ENCODE results near the gene CUL7. TPM values are rescaled to one million over a fixed set of nuclear protein-coding genes. Genes with fewer than 3 reads are reported as not detected.

The CUL7 gene
- total RNA-seq, 2 donors from 2014 or later: 10.0 to 14.8 TPM

DNA sequence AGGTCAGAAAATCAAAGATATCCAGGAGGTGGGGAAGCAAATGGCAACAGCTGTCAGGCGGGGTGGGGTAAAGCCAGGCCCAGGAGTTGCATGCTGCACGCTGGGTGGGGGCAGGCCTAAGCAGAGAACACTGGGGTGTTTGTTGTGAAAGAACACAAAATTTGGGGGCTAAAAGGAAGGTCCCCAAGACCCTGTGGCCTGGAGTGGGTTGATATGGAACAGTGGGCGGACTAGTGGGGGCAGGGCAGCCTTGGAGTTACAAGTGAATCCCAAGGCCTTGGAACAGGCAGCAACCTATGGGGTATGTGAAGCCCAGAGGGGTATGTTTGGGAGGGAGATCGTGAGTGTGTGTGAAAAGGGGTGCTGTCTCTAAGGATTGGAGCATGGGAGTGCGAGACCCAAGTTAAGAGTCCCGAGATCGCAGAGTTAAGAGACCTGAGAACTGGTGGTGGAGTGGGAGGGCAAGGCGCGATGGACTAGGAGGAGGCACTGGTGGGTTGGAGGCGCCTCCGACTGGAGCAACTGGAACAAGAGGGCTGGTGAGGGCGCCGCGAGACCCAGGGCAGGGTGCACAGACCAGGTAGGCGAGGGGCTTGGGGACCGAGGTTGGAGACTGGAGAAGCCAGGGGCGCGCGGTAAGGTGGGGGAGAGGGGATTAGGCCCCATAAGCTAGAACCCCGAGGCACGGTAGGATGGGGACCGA lies 658 bp downstream of the CUL7 start:
- TF ChIP-seq, protein P1, sequence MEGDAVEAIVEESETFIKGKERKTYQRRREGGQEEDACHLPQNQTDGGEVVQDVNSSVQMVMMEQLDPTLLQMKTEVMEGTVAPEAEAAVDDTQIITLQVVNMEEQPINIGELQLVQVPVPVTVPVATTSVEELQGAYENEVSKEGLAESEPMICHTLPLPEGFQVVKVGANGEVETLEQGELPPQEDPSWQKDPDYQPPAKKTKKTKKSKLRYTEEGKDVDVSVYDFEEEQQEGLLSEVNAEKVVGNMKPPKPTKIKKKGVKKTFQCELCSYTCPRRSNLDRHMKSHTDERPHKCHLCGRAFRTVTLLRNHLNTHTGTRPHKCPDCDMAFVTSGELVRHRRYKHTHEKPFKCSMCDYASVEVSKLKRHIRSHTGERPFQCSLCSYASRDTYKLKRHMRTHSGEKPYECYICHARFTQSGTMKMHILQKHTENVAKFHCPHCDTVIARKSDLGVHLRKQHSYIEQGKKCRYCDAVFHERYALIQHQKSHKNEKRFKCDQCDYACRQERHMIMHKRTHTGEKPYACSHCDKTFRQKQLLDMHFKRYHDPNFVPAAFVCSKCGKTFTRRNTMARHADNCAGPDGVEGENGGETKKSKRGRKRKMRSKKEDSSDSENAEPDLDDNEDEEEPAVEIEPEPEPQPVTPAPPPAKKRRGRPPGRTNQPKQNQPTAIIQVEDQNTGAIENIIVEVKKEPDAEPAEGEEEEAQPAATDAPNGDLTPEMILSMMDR (IDR thresholded peaks at IDR 0.05): no peak
- Histone ChIP-seq H3K27me3 (replicated peaks; ENCODE audit: insufficient read depth) (no peaks in the 10 kb centered on the region), H3K36me3 (peaks cover 9% of the 10 kb centered on the region), H3K4me1 (ENCODE audit: control insufficient read depth in 1 of 2, low read depth in 2 of 2) (peaks cover 5 to 28% of the 10 kb centered on the region in 2 donors), H3K27ac (peak overlapping the region; percentile 81 to 89), H3K4me3 (peak overlapping the region; percentile 77), H3K9me3 (no peaks in the 10 kb centered on the region)
- DNase-seq (ENCODE audit: low spot score) (no peak), ATAC-seq (ENCODE audit: insufficient number of reproducible peaks, low FRiP score, low read depth) (no peak)

DNA sequence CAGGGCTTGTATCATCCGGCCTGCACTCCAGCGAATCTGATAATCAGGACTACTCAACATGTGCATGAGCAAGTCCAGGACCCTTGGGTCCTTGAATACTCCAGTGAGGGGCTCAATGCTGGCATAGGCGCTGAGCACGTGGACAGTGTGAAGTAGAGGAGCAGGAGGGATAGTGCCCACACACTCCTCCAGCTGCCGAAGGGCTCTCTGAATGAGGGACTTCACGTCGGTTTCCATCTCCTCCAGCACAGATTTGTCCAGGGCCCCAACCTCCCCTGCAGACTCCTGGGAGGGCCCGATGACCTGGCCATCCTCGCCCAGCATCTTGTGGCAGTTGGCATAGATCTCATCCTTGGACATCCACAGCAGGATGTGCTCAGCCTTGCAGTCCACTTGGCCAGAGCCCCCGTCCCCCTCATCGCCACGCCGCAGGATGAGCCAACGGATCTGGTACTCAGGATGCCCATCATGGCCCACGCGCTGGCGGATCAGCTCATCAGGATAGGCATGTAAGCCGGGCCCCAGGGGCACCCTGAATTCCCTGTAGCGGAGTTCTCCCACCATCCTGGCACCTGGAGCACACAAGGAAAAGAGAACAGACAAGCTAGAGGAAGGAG lies 1.3 kb downstream of the CUL7 start:
- Histone ChIP-seq H3K9me3 (no peaks in the 10 kb centered on the region), H3K27ac (peak overlapping the region; percentile 81 to 89), H3K4me1 (ENCODE audit: control insufficient read depth in 1 of 2, low read depth in 2 of 2) (peaks cover 5 to 27% of the 10 kb centered on the region in 2 donors), H3K4me3 (no peak overlapping the region), H3K27me3 (replicated peaks; ENCODE audit: insufficient read depth) (no peaks in the 10 kb centered on the region), H3K36me3 (peaks cover 9% of the 10 kb centered on the region)
- TF ChIP-seq, protein P1 (IDR thresholded peaks at IDR 0.05): no peak
- ATAC-seq (ENCODE audit: insufficient number of reproducible peaks, low FRiP score, low read depth): no peak
- no peak for DNase-seq (ENCODE audit: low spot score)

DNA sequence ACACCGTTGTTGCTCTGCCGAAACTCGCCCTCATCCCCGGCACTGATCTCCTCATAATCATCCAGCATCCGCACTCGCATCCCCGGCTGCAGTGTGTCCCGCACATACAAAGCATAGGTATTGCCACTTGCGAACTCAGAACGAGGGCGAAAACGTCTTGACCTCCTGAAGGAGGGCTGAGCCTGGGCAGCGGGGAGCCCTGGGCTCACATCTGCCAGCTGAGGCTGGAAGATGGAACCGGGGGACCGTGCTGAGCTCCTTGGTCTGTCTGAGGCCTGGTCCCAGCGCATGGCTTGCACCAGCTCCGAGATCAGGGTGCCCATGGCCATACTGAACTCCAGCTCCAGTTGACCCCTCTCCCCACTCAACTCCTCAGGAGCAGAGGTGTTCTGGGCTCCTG lies 2.7 kb downstream of the CUL7 start:
- Histone ChIP-seq H3K36me3 (peaks cover 13% of the 10 kb centered on the region), H3K27me3 (replicated peaks; ENCODE audit: insufficient read depth) (no peaks in the 10 kb centered on the region), H3K4me1 (ENCODE audit: control insufficient read depth in 1 of 2, low read depth in 2 of 2) (peaks cover 5 to 27% of the 10 kb centered on the region in 2 donors), H3K27ac (no peak overlapping the region), H3K4me3 (no peak overlapping the region), H3K9me3 (no peaks in the 10 kb centered on the region)
- ATAC-seq (ENCODE audit: insufficient number of reproducible peaks, low FRiP score, low read depth) (no peak), DNase-seq (ENCODE audit: low spot score) (no peak)
- TF ChIP-seq, protein P1 (IDR thresholded peaks at IDR 0.05): no peak

DNA sequence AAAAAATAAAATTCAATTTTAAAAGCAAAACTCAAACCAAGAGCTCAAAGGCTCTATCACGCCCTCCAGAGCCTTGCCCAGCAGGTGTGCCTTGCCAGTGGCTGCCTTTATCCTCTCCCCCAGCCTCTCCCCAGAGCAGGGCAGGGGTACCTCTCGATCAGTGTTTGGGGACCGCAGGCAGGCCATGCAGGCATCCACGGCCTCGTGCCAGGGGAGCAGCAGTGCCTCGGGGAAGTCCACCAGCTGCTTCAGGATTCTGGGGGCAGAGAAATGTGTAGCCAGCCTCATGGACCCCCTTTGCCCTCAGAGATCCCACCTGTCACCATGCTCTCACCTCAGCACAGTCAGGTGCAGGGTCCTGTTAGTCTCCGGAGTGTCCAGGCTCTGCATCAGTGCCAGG lies 5.7 kb downstream of the CUL7 start:
- Histone ChIP-seq H3K9me3 (no peaks in the 10 kb centered on the region), H3K27ac (no peak overlapping the region), H3K27me3 (replicated peaks; ENCODE audit: insufficient read depth) (no peaks in the 10 kb centered on the region), H3K4me3 (no peak overlapping the region), H3K36me3 (peaks cover 20% of the 10 kb centered on the region), H3K4me1 (ENCODE audit: control insufficient read depth in 1 of 2, low read depth in 2 of 2) (peaks cover 0 to 15% of the 10 kb centered on the region in 2 donors)
- TF ChIP-seq, protein P1 (IDR thresholded peaks at IDR 0.05): no peak
- no peak for ATAC-seq (ENCODE audit: insufficient number of reproducible peaks, low FRiP score, low read depth)
- DNase-seq (ENCODE audit: low spot score): no peak

DNA sequence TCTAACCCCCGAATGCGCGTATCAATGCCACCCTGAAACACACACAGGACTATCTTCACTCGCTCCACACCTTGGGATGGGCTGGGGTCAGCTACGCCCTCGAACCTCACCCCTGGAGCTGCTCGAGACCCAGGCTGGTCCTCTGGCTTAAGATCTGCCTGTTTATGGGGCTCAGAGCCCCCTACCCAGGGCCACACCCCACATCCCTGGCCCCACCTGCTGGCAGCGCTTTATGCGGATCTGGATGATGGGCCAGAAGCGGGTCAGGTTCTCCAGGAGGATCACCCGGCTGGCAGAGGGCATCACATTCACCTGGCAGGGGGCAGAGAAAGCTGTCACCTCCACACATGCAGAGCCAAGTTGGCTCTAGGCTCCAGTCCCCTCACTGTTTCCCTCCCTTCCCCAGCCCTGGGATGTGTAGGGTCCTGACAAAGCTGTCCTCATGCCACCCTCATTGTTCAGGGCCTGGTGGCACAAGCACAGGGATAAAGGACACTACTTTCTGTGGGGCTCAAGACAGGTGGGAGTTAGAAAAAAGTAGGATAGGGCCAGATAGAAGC lies 8.2 kb downstream of the CUL7 start:
- Histone ChIP-seq H3K4me3 (no peak overlapping the region), H3K4me1 (ENCODE audit: control insufficient read depth in 1 of 2, low read depth in 2 of 2) (no peaks in the 10 kb centered on the region), H3K9me3 (no peaks in the 10 kb centered on the region), H3K27me3 (replicated peaks; ENCODE audit: insufficient read depth) (no peaks in the 10 kb centered on the region), H3K36me3 (peaks cover 26% of the 10 kb centered on the region), H3K27ac (no peak overlapping the region)
- TF ChIP-seq, protein P1 (IDR thresholded peaks at IDR 0.05): no peak
- DNase-seq (ENCODE audit: low spot score) (no peak), ATAC-seq (ENCODE audit: insufficient number of reproducible peaks, low FRiP score, low read depth) (no peak)

Data from thoracic aorta (tissue), 2 donors.